Ishikawa (cell line): ENCODE results near the gene RPGR.

Experiments used
- CEBPB ChIP-seq: IDR thresholded peaks from 2 replicates; pipeline ENCODE4 v1.6.1; 2012
- EP300 ChIP-seq: IDR thresholded peaks from 2 replicates; pipeline ENCODE4 v1.6.1; 2012; ENCODE audit warnings: borderline replicate concordance
- FOXM1 ChIP-seq: IDR thresholded peaks from 2 replicates; pipeline ENCODE4 v1.6.1; 2012; ENCODE audit warnings: low read depth, borderline replicate concordance
- NFIC ChIP-seq: IDR thresholded peaks from 2 replicates; pipeline ENCODE4 v1.6.1; 2012
- TAF1 ChIP-seq: IDR thresholded peaks from 2 replicates; pipeline ENCODE4 v1.6.1; 2012; ENCODE audit warnings: low read depth, mild to moderate bottlenecking
- TF ChIP-seq, protein P1 (sequence below): IDR thresholded peaks from 2 replicates; pipeline ENCODE4 v1.6.1; 2012; ENCODE audit warnings: low read depth, mild to moderate bottlenecking

DNA sequence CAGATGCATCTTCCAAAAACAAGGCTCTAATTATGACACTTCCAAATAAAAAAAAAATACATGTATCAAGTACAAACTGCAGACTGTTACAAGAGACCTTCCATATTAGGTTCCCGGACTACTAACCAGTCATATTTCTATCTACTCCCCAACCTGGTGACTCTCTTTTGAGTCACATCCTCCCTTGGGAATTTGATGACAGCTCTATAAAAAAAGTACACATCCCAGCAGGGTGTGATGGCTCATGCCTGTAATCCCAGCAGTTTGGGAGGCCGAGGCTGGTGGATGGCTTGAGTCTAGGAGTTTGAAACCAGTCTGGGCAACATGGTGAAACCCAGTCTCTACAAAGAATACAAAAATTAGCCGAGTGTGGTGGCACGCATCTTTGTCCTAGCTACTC lies 14.9 kb downstream of the RPGR start:
- TF ChIP-seq NFIC (no peak), EP300 (no peak), CEBPB (no peak), TAF1 (no peak), FOXM1 (no peak)
- TF ChIP-seq, protein P1, sequence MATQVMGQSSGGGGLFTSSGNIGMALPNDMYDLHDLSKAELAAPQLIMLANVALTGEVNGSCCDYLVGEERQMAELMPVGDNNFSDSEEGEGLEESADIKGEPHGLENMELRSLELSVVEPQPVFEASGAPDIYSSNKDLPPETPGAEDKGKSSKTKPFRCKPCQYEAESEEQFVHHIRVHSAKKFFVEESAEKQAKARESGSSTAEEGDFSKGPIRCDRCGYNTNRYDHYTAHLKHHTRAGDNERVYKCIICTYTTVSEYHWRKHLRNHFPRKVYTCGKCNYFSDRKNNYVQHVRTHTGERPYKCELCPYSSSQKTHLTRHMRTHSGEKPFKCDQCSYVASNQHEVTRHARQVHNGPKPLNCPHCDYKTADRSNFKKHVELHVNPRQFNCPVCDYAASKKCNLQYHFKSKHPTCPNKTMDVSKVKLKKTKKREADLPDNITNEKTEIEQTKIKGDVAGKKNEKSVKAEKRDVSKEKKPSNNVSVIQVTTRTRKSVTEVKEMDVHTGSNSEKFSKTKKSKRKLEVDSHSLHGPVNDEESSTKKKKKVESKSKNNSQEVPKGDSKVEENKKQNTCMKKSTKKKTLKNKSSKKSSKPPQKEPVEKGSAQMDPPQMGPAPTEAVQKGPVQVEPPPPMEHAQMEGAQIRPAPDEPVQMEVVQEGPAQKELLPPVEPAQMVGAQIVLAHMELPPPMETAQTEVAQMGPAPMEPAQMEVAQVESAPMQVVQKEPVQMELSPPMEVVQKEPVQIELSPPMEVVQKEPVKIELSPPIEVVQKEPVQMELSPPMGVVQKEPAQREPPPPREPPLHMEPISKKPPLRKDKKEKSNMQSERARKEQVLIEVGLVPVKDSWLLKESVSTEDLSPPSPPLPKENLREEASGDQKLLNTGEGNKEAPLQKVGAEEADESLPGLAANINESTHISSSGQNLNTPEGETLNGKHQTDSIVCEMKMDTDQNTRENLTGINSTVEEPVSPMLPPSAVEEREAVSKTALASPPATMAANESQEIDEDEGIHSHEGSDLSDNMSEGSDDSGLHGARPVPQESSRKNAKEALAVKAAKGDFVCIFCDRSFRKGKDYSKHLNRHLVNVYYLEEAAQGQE = no peak
